Activated CD4-positive, CD25-positive, alpha-beta regulatory T cell treated with anti-CD3 and anti-CD28 coated beads, Interleukin-2, amount 50 U/mL, for 72 hours (primary cell): ENCODE data around the gene MEIS2.

Experiments
- DNase-seq: peaks from one replicate; pipeline ENCODE4 v3.0.0; 2021

The MEIS2 gene

GRCh38 chr15:36856339-36856973 is 243.9 kb downstream of the MEIS2 start:
- DNase-seq: no peak

GRCh38 chr15:36850864-36851263 is 249.5 kb downstream of the MEIS2 start:
- DNase-seq: no peak

- no peak for DNase-seq
Measured at GRCh38 chr15:36845270-36845669, 255.1 kb downstream of the MEIS2 start.

GRCh38 chr15:36844534-36844998 is 255.8 kb downstream of the MEIS2 start:
- no peak for DNase-seq

- DNase-seq: no peak
Measured at GRCh38 chr15:36843822-36844221, 256.5 kb downstream of the MEIS2 start.

- DNase-seq: no peak
Measured at GRCh38 chr15:36841193-36841592, 259.2 kb downstream of the MEIS2 start.
